Sigmoid colon (tissue), 7 donors: Measurements from ENCODE around the gene FOXRED2. TPM values are rescaled to one million over a fixed set of nuclear protein-coding genes. Genes with fewer than 3 reads are reported as not detected.

Source experiments
- DNase-seq: peaks from one replicate; pipeline ENCODE4 v3.0.0-alpha.2; 2019
- H3K27ac ChIP-seq, 4 donors: fragments of 200-600 bp; sonication (generic); one replicate each; pipeline ENCODE4 v1.5.1; 2016 to 2019; ENCODE audit warnings: mild to moderate bottlenecking in 1 of 4
- H3K27me3 ChIP-seq, 3 donors: fragments of 200-600 bp; sonication (generic); one replicate each; pipeline ENCODE4 v1.5.1; 2019; ENCODE audit warnings: mild to moderate bottlenecking in 1 of 3
- H3K36me3 ChIP-seq, 4 donors: fragments of 200-600 bp; sonication (generic); one replicate each; pipeline ENCODE4 v1.5.1; 2016 to 2019
- H3K4me1 ChIP-seq, 4 donors: fragments of 200-600 bp; sonication (generic); one replicate each; pipeline ENCODE4 v1.5.1; 2017 to 2019
- H3K4me3 ChIP-seq, 4 donors: fragments of 200-600 bp; sonication (generic); one replicate each; pipeline ENCODE4 v1.5.1; 2017 to 2019; ENCODE audit warnings: mild to moderate bottlenecking in 2 of 4, moderate library complexity in 1 of 4
- H3K9me3 ChIP-seq, 4 donors: fragments of 200-600 bp in 3 of 4; sonication (generic) in 3 of 4; one replicate each; pipeline versions ENCODE4 v1.5.1 to v1.6.1; 2013 to 2019
- EP300 ChIP-seq, 4 donors: sonication (generic); formaldehyde crosslinking; IDR thresholded peaks; one replicate each; pipeline ENCODE4 v1.6.1; 2017; ENCODE audit warnings: antibody characterized with exemption in 4 of 4
- POLR2A ChIP-seq, 2 donors: fragments of 450-650 bp; IDR thresholded peaks; one replicate each; pipeline ENCODE4 v1.6.1; 2016; ENCODE audit warnings: antibody characterized with exemption in 2 of 2, mild to moderate bottlenecking in 2 of 2, moderate library complexity in 2 of 2
- POLR2AphosphoS5 ChIP-seq, 4 donors: sonication (generic); formaldehyde crosslinking; IDR thresholded peaks; one replicate each; pipeline ENCODE4 v1.6.1; 2017; ENCODE audit warnings: antibody characterized with exemption in 4 of 4
- WGBS, 2 donors: extraction: QIAGEN DNeasy Blood & Tissue Kit; methylation state at CpG; one replicate each; pipeline ENCODE4 v1.1.7; 2013; 5-methylcytosine and 5-hydroxymethylcytosine counted together
- intact Hi-C: fragments of 100-400 bp; cut with DNase I; formaldehyde crosslinking; loops from one replicate; pipeline ENCODE4 v1.15.1; 2023
- polyA plus RNA-seq, 3 donors: library from polyadenylated mRNA; stranded (reverse); fragments of 200-250 nt; gene quantifications; one replicate each; pipeline ENCODE4 v1.2.3, GENCODE V29; 2013
- total RNA-seq, 4 donors: library from RNA; depleted of rRNA; stranded (reverse); fragments of >200 nt; gene quantifications; one replicate each; pipeline ENCODE4 v1.1.0, GENCODE V29; 2016
- TF ChIP-seq, protein P1 (sequence below), 4 experiments: fragments of 450-650 bp in 3 of 4; fragments of 200-600 bp in 1 of 4; IDR thresholded peaks; one replicate each; pipeline ENCODE4 v1.5.1; 2016 to 2019; ENCODE audit warnings: antibody characterized with exemption in 4 of 4, mild to moderate bottlenecking in 3 of 4, moderate library complexity in 2 of 4
- donor health status: healthy with polysubstance abuse.
- donor health status: Bipolar disorder and iron deficiency.
- donor health status: healthy.

Gene FOXRED2
- total and polyA plus RNA-seq, 7 donors: under 0.01 to 5.4 (median 4.6) TPM

DNA sequence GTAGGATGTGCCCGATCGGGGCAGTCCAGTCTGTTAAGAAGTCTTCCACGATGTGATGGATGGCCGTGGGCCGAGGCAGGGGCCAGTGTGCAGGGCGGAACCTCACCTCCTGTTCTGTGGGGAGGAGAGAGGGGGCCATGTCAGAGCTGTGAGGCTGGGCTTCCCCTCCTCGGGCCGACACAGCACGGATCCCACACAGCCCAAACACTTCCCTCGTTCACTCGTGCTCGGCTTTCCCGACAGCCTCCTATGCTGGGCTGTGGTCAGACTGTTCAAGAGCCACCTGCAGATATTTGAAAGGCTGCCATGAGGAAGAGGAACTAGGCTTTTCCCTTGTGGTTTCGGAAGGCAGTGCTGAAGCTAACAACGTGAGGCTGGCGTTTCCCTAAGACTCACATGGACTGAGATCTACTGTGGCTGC is 13.1 kb downstream of the FOXRED2 start:
- Histone ChIP-seq H3K4me1 (no peaks in the 10 kb centered on the region), H3K27me3 (no peaks in the 10 kb centered on the region), H3K9me3 (no peaks in the 10 kb centered on the region), H3K36me3 (peaks cover 0 to 47% (median 3%) of the 10 kb centered on the region in 4 donors), H3K27ac (no peak overlapping the region), H3K4me3 (no peak overlapping the region)
- TF ChIP-seq, protein P1, sequence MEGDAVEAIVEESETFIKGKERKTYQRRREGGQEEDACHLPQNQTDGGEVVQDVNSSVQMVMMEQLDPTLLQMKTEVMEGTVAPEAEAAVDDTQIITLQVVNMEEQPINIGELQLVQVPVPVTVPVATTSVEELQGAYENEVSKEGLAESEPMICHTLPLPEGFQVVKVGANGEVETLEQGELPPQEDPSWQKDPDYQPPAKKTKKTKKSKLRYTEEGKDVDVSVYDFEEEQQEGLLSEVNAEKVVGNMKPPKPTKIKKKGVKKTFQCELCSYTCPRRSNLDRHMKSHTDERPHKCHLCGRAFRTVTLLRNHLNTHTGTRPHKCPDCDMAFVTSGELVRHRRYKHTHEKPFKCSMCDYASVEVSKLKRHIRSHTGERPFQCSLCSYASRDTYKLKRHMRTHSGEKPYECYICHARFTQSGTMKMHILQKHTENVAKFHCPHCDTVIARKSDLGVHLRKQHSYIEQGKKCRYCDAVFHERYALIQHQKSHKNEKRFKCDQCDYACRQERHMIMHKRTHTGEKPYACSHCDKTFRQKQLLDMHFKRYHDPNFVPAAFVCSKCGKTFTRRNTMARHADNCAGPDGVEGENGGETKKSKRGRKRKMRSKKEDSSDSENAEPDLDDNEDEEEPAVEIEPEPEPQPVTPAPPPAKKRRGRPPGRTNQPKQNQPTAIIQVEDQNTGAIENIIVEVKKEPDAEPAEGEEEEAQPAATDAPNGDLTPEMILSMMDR (IDR thresholded peaks at IDR 0.05): no peak
- peak in 1 of 4 donors; percentile 11 for TF ChIP-seq POLR2AphosphoS5 (IDR thresholded peaks at IDR 0.05)
- no peak for TF ChIP-seq POLR2A (IDR thresholded peaks at IDR 0.05)
- intact Hi-C loops: no loop called here
- DNase-seq: no peak
- WGBS, 2 donors: 53 to 81% methylated on average over 16 of the region's 16 CpGs

DNA sequence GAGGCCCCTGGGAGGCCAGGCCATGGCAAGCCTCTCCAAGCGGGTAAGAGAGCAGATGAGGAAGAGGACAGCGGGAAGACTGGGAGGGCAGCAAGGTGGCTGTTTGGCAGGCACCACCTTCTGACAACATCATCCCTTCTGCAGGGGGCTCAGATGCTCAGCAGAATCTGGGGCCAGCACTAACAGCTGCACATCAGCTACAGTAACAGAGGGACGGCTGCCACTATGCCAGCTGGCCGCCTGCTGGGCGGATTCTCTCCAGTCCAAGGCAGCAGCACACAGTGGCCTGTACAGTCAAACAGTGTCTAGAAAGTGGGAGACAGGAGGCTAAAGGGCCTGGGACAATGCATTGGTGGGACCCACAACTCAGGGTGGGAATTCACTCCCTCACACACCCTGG is 14.7 kb downstream of the FOXRED2 start:
- TF ChIP-seq, protein P1 (IDR thresholded peaks at IDR 0.05): no peak
- TF ChIP-seq POLR2AphosphoS5 (IDR thresholded peaks at IDR 0.05) (no peak), EP300 (IDR thresholded peaks at IDR 0.05) (no peak), POLR2A (IDR thresholded peaks at IDR 0.05) (no peak)
- no peak overlapping the region for H3K4me3 ChIP-seq
- H3K36me3 ChIP-seq: peaks cover 0 to 35% (median 3%) of the 10 kb centered on the region in 4 donors
- no peaks in the 10 kb centered on the region for H3K27me3 ChIP-seq
- no peak overlapping the region for H3K27ac ChIP-seq
- intact Hi-C loops: no loop called here
- H3K4me1 ChIP-seq: no peaks in the 10 kb centered on the region
- DNase-seq: no peak
- 84 to 92% methylated on average over 5 of the region's 5 CpGs for WGBS, 2 donors
- no peaks in the 10 kb centered on the region for H3K9me3 ChIP-seq

DNA sequence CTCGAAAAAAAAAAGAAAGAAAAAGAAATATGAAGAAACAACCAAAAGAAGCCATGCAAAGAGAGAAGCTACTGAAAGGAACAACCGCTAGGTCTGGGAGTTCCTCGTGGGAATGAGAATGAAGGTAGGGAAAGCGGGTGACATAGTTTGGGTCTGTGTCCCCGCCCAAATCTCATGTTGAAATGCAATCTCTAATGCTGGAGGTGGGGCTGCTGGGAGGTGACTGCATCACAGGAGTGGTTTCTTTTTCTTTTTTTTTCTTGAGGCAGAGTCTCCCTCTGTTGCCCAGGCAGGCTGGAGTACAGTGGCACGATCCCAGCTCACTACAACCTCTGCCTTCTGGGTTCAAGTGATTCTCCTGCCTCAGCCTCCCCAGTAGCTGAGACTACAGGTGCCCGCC is 15.7 kb downstream of the FOXRED2 start:
- intact Hi-C loops: no loop called here
- Histone ChIP-seq H3K4me1 (peaks cover 0 to 4% (median 0%) of the 10 kb centered on the region in 4 donors), H3K4me3 (no peak overlapping the region), H3K36me3 (peaks cover 0 to 30% (median 3%) of the 10 kb centered on the region in 4 donors), H3K9me3 (no peaks in the 10 kb centered on the region), H3K27me3 (no peaks in the 10 kb centered on the region), H3K27ac (no peak overlapping the region)
- TF ChIP-seq, protein P1 (IDR thresholded peaks at IDR 0.05): no peak
- TF ChIP-seq POLR2A (IDR thresholded peaks at IDR 0.05) (no peak), EP300 (IDR thresholded peaks at IDR 0.05) (no peak), POLR2AphosphoS5 (IDR thresholded peaks at IDR 0.05) (no peak)
- DNase-seq: no peak
- WGBS, 2 donors: 89 to 96% methylated on average over 7 of the region's 7 CpGs

DNA sequence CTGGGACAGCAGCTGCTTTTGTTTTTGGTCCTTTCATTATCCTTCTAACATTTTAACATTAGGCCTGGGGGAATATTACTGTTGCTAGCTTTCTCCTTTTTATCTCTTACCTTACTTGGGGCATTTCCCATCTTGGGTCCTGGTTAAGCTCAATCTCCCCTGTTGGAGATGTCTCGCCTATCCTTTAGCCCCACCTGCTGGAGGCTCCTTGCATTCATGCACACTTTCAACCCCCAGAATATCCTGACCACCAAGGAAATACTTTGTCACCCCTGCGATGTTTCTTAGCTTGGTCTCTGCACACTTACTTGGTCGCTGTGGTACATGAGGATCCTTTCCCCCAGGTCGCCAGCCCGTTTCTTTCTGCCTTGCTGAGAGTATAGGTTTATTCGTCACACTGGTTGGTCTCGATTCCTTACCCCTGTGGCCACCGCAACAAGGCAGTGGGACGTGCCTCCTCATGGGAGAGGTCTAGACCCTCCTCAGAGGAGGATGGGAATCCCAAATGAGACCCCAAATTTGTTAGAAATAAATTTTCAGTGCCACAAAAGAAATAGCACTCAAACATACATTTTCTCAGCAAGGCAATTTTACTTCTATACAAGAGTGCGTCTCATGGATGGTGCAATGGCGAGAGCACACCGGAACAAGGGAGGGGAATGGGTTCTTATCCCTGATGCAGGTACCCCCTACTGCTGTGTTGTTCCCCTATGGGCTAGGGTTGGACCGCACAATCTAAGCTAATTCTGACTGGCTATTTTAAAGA is 20.0 kb downstream of the FOXRED2 start:
- intact Hi-C loops: loop anchor here (1.0 to 5.0 kb wide), 2 partner anchors 293 to 340 kb away; no protein-coding TSS in a partner anchor
- H3K4me3 ChIP-seq: no peak overlapping the region
- peak; percentile 38 to 87 (median 66) for TF ChIP-seq POLR2AphosphoS5 (IDR thresholded peaks at IDR 0.05)
- TF ChIP-seq, protein P1 (IDR thresholded peaks at IDR 0.05): peak; percentile 76 to 84 (median 77)
- no peak for TF ChIP-seq EP300 (IDR thresholded peaks at IDR 0.05)

More for the DNA sequence above, 20.0 kb downstream of the FOXRED2 start:
- WGBS, 2 donors: 91 to 93% methylated on average over 13 of the region's 13 CpGs
- Histone ChIP-seq H3K27me3 (no peaks in the 10 kb centered on the region), H3K9me3 (no peaks in the 10 kb centered on the region), H3K36me3 (peaks cover 0 to 20% (median 0%) of the 10 kb centered on the region in 4 donors), H3K4me1 (peaks cover 0 to 9% (median 7%) of the 10 kb centered on the region in 4 donors), H3K27ac (peak overlapping the region in 2 of 4 donors; percentile 6 to 30)
- DNase-seq: no peak
